Astrocyte of the spinal cord (primary cell): Measurements from ENCODE around the gene ADARB2.

Experiments
- DNase-seq: peaks from one replicate; pipeline ENCODE4 v3.0.0; 2011; ENCODE audit warnings: low read depth, low spot score
- H3K4me3 ChIP-seq: 2 replicates; pipeline ENCODE4 v1.5.1; 2011; ENCODE audit warnings: low read depth, mild to moderate bottlenecking, low read length, moderate library complexity
- in situ Hi-C: cut with HindIII; loops from 2 replicates; pipeline ENCODE4 v1.10.0; 2017; ENCODE audit warnings: low sequenced_read_pairs
- TF ChIP-seq, protein P1 (sequence below): IDR thresholded peaks from 2 replicates; pipeline ENCODE4 v1.5.1; 2012; ENCODE audit warnings: low read depth, mild to moderate bottlenecking, low read length, inconsistent platforms

The ADARB2 gene

DNA sequence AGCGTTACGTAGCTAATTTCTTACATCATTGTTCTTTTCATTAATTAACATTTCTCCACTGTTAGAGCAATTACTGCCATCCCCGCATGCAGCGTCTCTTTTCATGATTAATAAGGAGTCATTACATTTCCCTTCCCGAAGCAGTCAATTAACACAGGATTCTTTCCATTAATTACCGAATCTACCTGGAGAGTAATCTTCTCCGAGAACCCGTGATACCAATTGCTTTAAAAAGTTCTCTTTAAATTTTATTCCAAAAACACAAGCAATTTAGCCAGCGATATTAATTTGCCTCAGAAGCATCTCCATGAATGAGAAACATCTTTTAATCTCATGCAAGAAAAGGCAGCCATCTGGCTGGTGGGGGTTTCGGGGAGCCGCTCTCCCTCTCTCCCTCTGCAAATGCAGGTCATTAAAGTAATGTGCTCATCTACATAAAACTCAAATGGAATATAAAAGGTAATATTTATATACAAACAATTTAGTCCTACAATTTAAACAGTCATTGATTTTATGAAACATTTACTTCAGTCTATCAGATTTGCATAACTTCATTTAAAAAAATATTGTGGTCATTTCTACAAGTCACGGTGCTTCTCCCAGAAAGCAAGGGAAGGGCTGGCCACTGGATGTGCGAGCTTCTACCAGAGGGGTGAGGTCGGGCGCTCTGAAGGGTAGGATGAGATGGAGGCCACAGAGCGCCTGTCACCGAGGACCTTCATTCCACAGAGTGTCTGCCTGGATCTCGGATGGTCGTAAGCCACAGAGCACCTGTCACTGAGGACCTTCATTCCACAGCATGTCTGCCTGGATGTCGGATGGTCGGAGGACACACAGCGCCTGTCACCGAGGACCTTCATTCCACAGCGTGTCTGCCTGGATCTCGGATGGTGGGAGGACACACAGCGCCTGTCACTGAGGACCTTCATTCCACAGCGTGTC lies 536.2 kb downstream of the ADARB2 start:
- TF ChIP-seq, protein P1, sequence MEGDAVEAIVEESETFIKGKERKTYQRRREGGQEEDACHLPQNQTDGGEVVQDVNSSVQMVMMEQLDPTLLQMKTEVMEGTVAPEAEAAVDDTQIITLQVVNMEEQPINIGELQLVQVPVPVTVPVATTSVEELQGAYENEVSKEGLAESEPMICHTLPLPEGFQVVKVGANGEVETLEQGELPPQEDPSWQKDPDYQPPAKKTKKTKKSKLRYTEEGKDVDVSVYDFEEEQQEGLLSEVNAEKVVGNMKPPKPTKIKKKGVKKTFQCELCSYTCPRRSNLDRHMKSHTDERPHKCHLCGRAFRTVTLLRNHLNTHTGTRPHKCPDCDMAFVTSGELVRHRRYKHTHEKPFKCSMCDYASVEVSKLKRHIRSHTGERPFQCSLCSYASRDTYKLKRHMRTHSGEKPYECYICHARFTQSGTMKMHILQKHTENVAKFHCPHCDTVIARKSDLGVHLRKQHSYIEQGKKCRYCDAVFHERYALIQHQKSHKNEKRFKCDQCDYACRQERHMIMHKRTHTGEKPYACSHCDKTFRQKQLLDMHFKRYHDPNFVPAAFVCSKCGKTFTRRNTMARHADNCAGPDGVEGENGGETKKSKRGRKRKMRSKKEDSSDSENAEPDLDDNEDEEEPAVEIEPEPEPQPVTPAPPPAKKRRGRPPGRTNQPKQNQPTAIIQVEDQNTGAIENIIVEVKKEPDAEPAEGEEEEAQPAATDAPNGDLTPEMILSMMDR, result no peak
- DNase-seq, result no peak
- in situ Hi-C loops, result no loop called here
- H3K4me3 ChIP-seq, result no peak overlapping the region

DNA sequence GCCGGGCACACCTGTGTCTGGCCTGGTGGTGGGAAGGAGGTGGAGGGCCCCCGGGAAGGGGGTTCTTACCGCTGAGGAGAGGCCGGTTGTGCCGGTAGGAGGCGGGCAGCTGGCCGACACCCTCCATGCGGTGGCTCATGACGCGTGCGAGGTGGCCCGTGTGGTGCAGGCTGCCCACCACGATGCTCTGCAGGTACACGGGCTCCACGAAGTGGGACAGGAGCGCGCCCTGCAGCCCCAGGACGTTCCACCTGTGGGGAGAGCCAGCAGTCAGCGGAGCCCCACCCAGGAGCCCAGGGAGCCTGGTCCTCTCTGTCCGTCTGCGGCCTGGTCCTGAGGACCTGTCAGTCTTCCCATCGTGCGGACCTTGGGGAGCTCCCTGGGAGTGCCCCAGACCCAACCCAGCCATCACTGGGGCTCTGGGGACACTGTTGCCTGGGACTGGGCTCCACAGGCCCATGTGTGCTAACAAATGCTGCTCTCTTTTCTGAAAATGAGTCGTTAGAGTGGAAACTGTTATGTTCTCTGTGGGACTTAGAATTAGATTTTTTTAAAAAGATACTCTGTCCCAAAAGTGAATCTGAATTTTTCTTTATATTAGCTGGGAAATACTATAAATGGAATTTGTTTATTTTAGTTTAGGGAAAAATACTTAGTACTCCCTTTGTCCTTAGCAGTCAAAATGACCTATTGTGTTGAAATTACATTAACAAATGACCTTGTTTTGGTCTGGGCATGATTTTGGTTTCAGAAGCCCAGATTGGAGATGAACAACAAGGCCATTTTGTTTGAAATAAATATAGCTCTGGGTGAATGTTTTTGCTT lies 537.2 kb downstream of the ADARB2 start:
- in situ Hi-C loops, result no loop called here
- TF ChIP-seq, protein P1, result no peak
- DNase-seq, result no peak
- no peak overlapping the region for H3K4me3 ChIP-seq

DNA sequence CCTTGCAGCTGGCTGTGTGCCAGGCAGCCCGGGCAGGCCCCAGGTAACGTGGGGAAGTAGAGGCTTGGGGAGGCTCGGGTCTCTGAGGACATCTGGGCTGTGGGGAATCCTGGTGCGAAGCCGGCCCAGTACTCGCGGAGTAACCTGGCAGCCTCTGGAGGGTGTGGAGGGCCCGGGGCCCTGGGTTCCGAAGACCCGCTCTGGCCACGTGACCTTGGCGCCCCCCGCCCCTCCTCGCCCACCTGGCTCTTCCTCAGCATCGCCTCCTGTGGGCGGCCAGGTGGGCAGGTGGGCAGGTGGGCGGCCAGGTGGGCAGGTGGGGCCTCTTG lies 538.0 kb downstream of the ADARB2 start:
- no peak for DNase-seq
- in situ Hi-C loops, result no loop called here
- TF ChIP-seq, protein P1, result no peak
- H3K4me3 ChIP-seq, result no peak overlapping the region

DNA sequence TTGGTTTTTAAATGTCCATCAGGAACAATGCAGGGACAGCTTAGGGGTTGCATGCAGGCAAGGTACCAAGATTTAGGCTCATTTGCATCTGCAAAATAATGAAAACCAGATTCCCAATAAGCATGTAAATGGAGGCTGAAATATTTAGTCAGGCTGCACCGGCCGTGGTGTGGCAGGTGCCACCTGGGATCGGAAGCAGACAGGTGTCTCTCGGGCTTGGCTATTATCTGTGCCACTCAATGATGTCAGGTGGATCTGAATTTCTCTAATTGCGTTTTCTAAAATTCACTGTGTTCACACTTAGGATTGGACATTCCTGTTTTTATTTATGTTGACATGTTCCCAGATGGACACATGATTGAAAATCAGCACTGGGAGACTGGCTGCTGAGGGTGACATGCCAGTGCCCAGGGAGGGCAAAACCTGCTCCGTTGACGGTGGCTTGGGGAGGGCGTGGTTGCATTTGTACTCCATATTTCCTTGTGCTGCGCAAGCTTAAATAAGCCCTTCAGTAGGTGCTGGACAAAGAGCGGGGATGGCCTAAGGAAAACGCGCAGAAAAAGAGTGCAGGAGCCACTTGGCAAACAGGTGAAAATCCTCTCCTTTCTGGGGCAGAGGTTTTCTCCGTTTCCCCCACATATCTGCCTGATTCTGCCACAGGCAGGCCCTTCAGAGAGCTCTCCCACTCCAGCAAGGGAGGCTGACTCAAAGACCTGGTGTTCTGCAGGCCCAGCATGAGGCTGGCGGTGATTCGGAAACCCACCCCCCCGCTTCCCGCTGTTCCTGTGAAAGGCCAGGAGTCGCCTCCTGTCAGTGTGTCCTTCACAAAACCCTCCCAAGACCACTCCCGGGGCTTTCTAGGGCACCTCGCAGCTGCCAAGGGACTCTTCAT lies 538.6 kb downstream of the ADARB2 start:
- no peak overlapping the region for H3K4me3 ChIP-seq
- TF ChIP-seq, protein P1, result no peak
- in situ Hi-C loops, result no loop called here
- DNase-seq, result no peak

DNA sequence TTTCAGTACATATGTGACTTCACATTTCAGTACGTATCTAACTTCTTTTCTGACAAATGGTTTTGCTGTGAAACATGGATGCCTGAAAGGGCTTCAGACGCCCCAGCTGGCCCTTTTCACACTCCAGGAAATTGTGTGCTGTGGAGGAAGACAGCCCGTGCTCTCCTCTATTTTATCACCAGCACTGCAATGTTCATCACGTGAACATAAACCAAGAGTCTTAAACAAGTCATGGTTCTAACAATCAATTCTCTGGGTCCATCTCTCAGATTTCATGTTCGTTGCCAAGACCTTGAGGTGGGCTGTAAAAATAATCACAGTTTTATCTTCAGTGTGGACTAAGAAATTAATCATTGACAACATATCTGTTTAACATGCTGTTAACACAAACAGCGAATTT lies 539.9 kb downstream of the ADARB2 start:
- in situ Hi-C loops, result no loop called here
- TF ChIP-seq, protein P1, result no peak
- DNase-seq, result no peak
- no peak overlapping the region for H3K4me3 ChIP-seq

DNA sequence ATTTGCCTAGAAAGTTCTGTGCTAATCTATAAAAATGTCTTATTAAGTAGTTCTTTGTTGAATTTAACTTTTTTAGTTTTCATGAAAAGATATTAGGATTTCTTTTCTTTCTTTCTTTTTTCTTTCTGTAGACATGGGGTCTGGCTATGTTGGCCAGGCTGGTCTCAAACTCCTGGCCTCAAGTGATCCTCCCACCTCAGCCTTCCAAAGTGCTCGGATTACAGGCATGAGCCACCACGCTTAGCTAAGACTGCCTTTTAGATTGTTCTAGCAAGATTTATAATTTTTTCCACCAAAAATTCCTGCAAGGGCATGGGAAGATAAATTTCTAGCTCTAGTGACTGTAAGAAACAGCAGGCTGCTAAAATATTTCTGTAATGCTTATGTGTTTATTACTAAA lies 540.7 kb downstream of the ADARB2 start:
- no peak overlapping the region for H3K4me3 ChIP-seq
- in situ Hi-C loops, result no loop called here
- no peak for DNase-seq
- TF ChIP-seq, protein P1, result no peak
